ENCODE measurements around the gene NOC3L.

- TF ChIP-seq POLR2A (IDR thresholded peaks at IDR 0.05) (no peak), CTCF (IDR thresholded peaks at IDR 0.05) (no peak)
These were observed 42.7 kb upstream of the NOC3L start for GRCh38 chr10:94405406-94405805.
